C4-2B (cell line): ENCODE results near the gene RNU6-9.

Experiments used
- H3K27ac ChIP-seq: fragments of 450-650 bp; 2 replicates; pipeline ENCODE4 v1.5.1; 2017
- ZFX ChIP-seq: fragments of 450-650 bp; IDR thresholded peaks from 2 replicates; pipeline ENCODE4 v1.6.1; 2017
- TF ChIP-seq, protein P1 (sequence below): fragments of 450-650 bp; conservative IDR thresholded peaks from 2 replicates; pipeline ENCODE4 v1.5.1; 2017; ENCODE audit warnings: mild to moderate bottlenecking

RNU6-9 gene

GRCh38 chr19:906480-906879 is 13.2 kb downstream of the RNU6-9 start:
- no peak overlapping the region for H3K27ac ChIP-seq
- TF ChIP-seq ZFX, result no peak
- TF ChIP-seq, protein P1, sequence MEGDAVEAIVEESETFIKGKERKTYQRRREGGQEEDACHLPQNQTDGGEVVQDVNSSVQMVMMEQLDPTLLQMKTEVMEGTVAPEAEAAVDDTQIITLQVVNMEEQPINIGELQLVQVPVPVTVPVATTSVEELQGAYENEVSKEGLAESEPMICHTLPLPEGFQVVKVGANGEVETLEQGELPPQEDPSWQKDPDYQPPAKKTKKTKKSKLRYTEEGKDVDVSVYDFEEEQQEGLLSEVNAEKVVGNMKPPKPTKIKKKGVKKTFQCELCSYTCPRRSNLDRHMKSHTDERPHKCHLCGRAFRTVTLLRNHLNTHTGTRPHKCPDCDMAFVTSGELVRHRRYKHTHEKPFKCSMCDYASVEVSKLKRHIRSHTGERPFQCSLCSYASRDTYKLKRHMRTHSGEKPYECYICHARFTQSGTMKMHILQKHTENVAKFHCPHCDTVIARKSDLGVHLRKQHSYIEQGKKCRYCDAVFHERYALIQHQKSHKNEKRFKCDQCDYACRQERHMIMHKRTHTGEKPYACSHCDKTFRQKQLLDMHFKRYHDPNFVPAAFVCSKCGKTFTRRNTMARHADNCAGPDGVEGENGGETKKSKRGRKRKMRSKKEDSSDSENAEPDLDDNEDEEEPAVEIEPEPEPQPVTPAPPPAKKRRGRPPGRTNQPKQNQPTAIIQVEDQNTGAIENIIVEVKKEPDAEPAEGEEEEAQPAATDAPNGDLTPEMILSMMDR, result no peak

- H3K27ac ChIP-seq, result no peak overlapping the region
Observed at GRCh38 chr19:907183-907853, 14.0 kb downstream of the RNU6-9 start.

DNA sequence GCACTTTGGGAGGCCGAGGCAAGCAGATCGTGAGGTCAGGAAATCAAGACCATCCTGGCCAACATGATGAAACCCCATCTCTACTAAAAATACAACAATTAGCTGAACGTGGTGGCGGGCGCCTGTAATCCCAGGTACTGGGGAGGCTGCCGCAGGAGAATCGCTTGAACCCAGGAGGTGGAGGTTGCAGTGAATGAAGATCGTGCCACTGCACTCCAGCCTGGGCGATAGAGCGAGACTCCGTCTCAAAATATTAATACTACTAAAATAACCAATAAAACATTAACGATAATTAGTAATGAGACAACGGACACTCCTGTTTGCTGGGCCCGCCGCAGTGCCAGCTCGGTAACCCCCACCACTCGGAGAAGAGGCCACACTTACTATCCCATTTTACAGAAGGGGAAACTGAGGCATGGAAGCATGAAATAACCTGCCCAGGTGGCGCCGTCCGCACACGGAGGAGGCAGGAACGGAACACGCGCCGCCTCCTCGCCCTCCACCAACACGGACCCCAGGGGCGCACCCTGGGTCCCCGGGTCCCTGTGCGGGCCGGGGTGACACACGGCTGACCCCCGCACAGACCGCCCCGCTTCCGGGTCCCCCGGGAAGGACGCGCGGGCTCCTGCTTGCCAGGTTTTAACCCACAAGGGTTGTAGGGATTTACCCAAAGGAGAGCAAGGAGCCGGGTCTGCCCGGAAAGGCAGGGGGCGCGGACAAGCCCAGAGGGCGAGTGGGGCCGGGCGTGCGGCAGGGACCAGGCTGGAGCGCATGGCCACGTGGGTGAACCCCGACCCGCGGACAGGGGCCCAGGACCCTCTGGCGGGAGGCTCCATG is 18.1 kb downstream of the RNU6-9 start:
- no peak for TF ChIP-seq ZFX
- TF ChIP-seq, protein P1, result no peak
- H3K27ac ChIP-seq, result no peak overlapping the region

More at GRCh38 chr19:907183-907853, 14.0 kb downstream of the RNU6-9 start:
- TF ChIP-seq ZFX, result no peak
- TF ChIP-seq, protein P1, result no peak

GRCh38 chr19:912181-913079 is 19.1 kb downstream of the RNU6-9 start:
- TF ChIP-seq, protein P1, result no peak
- no peak for TF ChIP-seq ZFX
- H3K27ac ChIP-seq, result peak overlapping the region; percentile 78

GRCh38 chr19:913080-913748 is 19.9 kb downstream of the RNU6-9 start, which contains the start of gene R3HDM4:
Gene R3HDM4, minus strand, starts transcription at chr19:913219. Its CDS starts 62 bp downstream, at chr19:913157.
- TF ChIP-seq ZFX, result peak; percentile 71; the same call in 1 of the 2 replicates
- TF ChIP-seq, protein P1, result no peak
- H3K27ac ChIP-seq, result peak within 1 kb of the TSS; percentile 78

DNA sequence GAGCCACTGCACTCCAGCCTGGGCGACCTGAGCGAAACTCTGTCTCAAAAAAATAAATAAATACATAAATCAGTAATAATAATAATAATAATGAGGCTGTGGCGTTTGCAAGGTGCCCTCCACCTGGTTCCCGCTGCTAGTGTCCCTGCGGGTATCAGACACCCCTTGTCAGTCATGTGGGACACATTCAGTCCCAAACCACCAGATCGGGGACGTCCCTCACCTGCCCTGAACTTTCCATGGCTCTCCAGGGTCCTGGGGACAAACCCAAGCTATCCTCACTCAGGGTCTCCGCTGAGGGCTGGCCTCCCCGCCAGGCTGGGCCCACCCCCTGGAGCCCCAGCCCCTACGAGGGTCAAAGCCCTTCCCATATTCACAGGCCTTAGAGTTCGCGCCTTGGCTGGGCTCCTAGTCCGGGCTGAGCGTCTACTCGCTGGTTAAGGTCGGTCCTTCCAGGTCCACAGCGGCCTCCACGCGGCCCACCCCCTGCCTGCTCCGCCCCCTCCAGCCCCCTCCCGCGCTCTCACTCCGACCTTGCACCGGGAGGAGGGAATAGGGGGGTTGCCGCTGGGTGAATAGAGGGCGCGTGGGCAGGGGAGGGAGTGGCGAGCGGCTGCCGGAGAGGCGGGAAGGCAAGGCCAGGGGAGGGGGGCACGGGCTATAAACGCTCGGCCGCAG is 23.5 kb downstream of the RNU6-9 start:
- H3K27ac ChIP-seq, result no peak overlapping the region

More for the DNA sequence above, 23.5 kb downstream of the RNU6-9 start:
- TF ChIP-seq, protein P1, result no peak
- no peak for TF ChIP-seq ZFX
